NCI-H187 treated with DMSO at 0.1 percent for 48 hours (cell line): ENCODE data around the gene FADS1.

Experiments used
- DNase-seq: peaks from one replicate; lab custom pipeline; 2025; lab: John Stamatoyannopoulos, UW

FADS1 gene

DNA sequence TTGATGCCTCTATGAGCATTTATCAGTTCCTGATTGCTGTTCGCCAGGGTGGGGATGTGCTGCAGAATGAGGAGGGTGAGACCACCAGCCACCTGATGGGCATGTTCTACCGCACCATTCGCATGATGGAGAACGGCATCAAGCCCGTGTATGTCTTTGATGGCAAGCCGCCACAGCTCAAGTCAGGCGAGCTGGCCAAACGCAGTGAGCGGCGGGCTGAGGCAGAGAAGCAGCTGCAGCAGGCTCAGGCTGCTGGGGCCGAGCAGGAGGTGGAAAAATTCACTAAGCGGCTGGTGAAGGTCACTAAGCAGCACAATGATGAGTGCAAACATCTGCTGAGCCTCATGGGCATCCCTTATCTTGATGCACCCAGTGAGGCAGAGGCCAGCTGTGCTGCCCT lies 21.3 kb downstream of the FADS1 start:
- DNase-seq: no peak

DNA sequence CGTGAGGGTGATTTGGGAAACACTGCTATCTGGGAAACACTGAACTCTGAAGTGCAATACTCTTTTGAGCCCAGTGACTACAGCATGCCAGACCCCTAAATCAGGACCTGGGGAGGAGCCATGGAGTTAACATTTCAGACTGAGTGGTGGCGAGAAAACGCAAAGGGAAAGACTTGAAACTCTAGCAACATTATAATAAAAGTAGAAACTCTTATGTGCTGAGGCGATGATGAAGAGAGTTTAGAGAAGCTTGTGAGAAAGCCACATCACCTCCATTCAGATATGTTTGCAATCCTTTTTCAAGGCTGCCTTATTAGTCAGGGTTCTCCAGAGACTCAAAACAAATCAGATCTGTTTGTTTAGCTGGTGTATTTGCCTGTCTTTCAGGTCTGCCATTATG lies 22.2 kb downstream of the FADS1 start:
- DNase-seq: no peak

DNA sequence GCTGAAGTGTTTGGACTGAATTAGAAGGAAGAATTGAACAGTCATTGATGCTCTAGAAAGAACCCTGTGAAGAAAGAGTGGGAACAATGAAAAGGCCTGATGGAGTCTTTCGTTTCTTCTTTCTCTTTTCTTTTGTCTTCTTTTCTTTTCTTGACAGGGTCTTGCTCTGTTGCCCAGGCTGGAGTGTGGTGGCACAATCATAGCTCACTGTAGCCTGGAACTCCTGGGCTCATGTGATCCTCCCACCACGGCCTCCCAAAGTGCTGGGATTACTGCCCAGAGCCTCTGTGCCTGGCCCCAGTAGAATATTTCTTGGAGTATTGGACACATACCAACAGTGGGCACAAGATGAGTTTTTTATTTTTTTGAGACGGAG lies 23.0 kb downstream of the FADS1 start:
- no peak for DNase-seq

DNA sequence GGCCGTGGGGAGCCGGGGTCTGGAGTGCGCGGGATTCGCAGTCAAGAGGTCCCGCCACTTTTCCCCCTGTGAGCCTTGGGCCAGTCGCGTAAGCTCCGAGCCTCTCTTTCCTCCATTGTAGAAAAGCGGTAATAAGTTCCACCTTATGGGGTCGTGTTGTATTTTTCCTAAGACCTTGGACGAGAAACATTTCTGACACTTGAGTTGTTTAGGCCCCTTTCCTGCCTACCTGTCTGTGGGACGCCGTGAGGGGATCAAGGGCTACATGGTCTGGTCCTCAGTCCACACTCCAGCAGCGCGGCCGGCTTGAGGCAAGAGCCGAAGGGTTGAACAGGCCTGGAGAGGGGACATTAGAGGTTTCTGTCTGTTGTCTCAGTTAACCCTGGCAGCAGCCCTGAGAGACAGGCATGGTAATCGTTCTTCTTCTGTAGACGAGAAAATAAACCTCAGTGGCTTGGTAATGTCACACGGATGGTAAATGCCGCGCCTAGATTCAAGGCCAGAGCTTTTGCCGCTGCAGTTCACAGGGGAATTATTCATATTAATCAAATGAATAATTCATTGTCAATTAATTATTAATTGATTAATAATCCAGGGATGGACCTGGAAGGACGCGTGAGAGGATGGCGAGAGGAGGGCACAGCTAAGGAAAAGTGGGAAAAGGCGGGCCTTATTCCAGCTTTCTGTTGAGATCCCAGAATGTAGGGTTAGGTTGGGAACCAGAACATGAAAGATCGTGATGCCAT lies 23.5 kb downstream of the FADS1 start:
- DNase-seq: no peak

DNA sequence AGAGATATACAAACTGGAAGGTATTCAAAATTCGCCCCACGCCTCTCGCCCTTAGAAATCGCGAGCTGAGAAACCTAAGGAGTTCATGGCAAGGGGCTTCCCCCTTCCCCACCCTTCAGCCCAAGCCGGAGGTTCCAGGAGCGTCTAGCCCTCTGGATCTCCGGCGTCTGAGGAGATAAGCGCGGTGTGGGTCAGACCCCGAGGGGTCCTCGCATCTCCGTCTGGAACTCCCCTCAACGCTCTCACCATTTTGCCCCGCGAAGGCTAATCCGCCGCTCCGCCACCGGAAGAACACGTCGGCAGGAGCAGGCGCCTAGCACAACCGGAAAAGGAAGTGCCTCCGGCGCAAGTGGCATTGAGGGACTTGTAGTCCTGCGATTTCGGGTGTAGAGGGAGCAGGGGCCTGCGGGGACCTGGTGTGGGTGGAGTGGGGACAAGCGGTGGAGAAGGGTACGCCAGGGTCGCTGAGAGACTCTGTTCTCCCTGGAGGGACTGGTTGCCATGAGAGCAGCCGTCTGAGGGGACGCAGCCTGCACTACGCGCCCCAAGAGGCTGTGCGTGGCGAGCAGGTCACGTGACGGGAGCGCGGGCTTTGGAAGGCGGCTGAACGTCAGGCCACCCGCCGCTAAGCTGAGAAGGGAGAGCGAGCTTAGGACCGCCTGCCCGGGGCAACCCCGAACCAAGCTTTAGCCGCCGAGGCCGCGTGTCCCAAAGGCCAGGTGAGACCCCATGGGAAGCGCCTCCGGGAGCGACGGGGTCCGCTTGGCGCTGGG lies 24.3 kb downstream of the FADS1 start, which contains the start of the genes FEN1 and TMEM258:
Gene FEN1, plus strand, starts transcription at position 602 of the 773 bp plus-strand sequence. CDS start 2,451 bp downstream, outside the sequence.
Gene TMEM258, minus strand, starts transcription at position 290 of the 773 bp plus-strand sequence. Its CDS starts 41 bp downstream, at position 249.
- peak; percentile 67 for DNase-seq

DNA sequence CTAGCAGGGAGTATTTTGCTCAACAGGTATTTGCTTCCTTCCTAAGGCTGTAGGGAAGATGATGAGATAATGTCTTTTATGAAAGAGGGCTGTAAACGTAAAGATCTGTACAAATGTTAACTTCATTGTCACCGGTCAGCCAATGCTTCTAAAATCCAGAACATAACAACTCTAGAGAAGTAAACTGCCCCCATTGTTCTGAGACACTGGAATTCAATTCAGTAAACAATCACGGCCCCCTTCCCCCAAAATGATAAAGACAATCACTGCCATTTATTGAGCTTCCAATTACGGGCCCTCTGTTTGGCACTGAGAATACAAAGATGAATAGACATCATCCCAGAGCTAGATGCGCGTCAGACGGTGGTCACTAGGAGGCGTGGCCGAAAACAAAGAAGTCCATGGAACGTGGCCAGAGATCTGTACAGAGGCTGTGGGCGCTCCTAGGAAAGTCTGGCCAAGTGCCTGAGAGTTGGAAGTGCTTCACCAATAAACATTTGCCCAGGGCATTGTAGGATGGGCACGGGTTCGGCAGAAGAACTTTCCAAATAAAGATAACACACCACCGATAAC lies 25.0 kb downstream of the FADS1 start:
- no peak for DNase-seq

DNA sequence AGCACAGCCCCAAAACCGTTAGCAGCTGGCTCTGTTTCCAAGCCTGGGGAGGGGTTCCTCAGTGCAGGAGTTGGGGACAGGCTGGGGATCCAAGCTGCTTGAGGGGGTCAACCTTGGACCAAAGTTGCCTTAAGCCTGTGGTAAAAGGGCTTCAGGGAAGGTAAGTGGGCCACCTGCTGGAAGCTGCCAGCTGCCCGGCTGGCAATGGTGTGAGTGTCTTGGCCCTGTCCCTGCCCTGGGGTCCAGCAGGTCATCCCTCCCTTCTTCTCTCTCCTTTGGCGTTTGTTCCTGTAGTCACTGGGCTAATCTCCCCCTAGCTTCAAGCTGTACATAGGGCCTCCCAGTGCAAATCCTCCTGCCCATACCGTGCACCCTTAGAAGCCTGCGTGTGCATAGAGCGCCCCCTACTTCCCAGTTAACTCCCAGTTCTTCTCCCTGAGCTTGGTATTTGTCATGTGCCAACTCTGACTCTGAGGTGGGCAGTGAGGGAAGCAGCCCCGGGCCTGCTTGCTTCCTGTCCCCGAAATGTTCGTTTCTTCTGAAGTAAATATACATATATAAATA lies 28.8 kb downstream of the FADS1 start:
- DNase-seq: no peak

DNA sequence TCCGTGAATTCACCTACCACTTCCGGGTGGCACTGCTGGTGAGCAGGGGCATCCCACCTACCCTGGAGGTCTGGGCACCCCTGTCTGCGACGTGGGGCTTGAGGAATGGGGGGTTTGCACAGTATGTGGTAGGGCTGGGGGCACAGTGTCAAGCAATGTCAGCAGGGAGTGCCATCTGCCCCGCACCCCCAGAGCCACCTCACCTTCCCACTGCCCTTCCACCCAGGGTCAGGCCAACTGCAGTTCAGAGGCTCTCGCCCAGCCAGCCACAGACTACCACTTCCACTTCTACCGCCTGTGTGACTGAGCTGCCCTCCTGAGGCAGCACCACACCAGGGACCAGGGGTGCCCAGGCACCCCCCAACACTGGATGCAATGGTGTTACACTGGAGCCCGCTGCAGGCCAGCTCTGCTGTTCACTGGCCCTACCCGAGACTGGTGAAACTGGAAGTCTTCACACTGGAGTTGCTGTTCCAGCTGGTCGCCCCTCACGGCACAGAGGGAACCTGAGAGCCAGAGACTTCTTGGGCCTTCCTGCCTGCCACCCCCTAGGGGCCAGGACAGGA lies 30.9 kb downstream of the FADS1 start:
- DNase-seq: no peak

DNA sequence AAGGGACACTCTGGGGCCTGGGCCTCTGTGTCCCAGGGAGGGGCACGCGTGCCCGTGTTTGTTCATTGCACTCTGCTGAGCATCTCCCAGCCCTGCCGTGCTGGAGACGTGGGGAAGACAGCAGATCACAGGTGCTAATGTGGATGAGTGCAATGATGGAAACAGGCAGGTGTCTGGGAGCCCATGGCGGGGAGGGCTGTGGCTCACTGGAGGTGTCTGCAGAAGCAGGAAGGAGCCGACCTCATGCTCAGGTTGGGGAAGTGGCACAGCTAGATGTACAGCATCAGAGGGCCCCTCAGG lies 32.3 kb downstream of the FADS1 start:
- no peak for DNase-seq

DNA sequence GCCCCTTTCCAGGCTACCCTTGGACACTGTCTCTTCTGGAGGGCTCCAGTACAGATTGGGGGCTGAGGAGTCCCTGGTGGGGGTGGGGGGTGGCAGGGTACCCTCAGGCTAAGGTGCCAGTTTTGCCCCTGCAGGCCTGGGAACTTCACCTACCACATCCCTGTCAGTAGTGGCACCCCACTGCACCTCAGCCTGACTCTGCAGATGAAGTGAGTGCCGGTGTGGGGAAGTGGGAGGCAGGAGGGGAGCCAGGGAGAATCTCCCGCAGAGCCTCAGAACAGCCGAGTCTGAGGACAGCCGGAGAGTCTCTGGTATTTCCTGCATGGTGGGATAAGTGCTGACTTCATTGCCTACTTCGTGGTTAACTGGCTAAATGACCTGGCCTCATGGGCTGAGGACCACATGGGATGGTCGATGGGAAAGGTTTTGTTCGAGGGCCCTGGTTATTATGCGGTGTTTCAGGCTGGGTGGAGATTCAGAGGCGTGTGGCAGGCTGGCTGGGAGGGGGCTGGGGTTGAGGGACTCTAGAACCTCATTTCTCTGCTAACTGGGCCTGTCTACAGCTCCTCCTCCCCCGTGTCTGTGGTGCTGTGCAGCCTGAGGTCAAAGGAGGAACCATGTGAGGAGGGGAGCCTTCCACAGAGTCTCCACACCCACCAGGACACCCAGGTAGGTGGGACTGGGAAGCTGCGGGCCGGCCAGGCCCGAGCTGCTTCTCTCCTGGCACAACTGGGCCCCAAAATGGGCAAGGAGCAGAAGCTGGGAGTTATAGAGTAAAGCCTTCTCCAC lies 32.9 kb downstream of the FADS1 start:
- no peak for DNase-seq

DNA sequence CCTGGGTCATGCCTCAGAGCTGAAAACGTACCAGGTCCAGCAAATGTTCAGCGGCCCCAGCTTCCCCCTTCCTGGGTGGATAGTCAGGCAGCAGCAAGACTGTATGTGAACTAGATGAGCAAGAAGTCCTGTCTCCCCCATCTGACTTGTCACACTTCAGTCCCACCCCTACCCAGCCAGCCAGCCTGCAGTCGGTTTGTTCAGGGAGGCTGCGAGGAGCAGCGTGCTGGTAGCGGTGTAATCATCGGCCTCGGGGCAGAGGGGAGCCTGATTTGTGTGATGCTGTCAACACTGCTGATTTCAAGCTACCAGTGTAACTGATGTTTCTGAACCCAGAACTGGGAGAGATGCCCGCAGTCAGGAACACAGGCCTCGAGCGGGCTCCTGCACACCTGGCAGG lies 34.0 kb downstream of the FADS1 start:
- DNase-seq: no peak

DNA sequence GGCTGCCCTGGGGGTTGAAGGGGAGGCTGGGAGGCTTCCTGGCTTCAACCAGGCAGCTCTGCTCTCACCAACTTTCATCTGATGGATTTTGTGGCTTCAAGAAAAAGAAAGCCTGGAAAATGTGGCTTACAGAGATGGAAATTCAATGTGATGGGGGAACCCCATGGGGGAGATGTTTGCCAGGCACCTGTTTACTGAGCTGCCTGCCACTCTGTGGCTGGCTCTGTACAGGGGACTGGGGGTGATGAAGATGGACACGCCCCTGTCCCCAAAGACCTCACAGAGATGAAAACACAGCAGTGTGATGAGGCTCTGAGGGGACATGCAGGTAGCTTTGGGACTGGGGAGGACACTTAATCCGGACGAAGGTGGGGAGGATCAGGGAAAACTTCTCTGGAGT lies 34.5 kb downstream of the FADS1 start:
- DNase-seq: no peak

DNA sequence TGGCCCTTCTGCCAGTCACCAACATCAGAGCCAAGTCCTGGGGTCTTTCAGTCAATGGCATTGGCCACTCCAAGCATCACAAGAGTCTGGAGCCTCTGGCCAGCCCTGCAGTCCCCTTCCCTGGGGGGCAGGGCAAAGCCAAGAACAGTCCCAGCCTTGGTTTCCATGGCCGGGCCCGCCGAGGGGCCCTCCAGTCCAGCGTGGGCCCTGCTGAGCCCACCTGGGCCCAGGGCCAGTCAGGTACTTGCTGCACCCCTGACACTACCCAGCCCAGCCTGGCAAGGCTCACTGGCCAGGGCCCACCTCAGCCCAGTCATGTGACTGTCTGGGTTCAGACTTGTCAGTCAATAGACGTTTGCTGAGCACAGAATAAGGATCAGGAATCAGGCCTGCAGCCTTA lies 35.2 kb downstream of the FADS1 start:
- no peak for DNase-seq

DNA sequence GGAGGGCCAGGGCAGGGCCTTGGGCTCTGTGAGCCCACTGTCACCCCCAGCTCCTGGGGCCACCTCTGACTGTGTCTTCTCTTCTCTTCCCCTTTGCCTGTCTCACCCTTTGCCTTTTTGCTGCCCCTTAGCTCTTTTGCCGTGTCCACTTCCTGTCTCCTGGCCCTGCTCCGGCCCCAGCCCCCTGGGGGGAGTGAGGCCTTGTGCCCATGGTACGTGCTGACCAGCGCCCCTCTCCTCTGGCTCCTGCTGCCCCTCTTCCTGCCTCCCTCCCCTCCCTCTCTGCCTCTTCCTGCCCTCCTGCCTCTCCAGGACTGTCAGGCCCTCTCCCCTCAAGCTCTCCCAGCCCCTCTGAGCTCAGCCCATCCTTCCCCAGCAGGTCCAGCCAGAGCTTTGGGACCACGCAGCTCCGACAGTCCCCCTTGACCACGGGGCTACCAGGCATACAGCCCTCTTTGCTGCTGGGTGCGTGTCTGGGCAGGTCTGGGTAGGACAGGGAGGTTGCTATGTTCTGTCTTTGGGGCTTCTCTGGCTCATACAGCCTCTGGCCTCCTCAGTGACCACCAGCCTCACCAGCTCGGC lies 36.1 kb downstream of the FADS1 start:
- no peak for DNase-seq

DNA sequence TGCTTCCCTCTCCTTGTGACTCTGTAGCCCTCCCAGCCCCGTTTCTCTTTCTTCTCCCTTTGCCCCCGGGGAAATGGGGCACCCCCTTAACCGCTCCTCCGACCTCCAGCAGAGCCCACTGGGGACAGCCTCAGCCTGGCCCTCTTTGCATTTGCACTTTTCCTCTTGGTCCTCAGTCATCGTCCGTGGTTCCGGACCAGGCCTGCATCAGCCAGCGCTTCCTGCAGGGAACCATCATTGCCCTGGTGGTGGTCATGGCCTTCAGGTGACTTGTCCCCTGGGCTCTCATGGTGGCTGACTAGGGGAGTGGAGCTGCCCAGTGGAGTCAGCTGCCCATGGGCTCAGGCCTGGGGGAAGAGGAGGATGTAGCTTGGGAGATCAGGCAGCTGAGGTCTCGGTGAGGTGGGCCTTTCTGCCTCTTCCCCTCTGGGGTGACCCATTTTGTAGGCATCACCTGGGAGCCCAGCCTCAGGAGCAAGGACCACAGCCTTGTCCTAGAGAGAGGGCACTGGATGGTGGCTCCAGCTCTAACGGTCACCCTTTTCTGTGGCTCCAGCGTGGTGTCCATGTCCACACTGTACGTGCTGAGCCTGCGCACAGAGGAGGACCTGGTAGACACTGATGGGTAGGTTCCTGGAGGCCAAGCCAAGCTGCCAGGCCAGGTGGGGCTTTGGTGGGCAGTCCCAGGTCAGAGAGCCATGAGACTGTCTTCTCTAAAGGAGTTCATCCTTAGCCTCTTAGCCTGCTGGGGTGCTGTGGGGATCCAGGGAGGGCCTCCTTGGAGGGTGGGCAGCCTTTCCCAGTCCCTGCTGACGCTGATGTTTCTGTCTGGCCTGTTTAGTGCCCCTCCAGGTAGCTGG lies 36.9 kb downstream of the FADS1 start:
- DNase-seq: no peak

DNA sequence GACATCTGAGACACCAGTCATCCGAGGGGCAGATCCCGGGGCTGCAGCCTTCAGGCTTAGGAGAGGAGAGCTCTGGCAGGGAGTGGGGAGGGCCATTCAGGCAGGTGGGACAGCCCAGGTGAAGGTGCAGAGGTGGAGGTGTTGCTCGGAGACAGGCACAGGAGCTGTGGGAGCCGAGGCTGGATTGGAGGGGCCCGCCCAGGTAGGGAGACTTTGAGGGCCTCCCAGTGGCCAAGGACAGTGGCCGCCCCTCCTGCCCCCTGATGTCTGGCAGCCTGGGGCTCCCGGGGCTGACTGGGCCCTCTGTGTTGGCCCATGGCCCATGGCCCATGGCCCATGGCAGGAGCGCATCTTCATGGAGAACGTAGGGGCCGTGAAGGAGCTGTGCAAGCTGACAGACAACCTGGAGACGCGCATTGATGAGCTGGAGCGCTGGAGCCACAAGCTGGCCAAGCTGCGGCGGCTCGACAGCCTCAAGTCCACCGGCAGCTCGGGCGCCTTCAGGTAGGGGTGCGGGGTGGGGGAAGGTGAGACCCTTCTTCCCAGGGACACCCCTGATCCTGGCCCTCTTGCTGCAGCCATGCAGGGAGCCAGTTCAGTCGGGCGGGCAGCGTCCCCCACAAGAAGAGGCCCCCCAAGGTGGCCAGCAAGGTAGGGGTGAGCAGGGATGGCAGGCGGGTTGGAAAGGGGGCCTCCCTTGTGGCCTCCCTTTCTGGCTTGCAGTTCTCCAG lies 37.7 kb downstream of the FADS1 start:
- no peak for DNase-seq

DNA sequence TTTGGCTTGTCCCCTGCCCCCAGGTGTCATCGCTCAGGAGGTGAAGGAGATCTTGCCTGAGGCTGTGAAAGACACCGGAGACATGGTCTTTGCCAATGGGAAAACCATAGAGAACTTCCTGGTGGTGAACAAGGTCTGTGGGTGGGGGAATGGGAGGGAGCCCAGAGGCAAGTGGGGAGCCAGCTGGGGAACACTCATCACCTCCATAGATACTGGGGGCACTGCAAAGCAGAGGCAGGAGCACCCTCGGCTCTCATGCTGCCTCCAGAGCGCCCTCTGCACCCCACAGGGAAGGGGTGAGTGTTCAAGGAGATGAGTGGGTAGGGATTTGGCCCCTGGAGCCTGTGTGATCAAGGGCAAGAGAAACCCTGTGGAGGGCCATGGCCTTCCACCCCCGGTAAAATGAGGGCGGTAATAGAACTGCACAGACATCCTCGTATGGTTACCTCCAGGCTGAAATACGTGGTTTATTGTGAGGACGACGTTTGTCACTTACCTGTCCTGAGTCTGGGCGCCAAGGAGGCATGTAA lies 38.4 kb downstream of the FADS1 start:
- DNase-seq: no peak

DNA sequence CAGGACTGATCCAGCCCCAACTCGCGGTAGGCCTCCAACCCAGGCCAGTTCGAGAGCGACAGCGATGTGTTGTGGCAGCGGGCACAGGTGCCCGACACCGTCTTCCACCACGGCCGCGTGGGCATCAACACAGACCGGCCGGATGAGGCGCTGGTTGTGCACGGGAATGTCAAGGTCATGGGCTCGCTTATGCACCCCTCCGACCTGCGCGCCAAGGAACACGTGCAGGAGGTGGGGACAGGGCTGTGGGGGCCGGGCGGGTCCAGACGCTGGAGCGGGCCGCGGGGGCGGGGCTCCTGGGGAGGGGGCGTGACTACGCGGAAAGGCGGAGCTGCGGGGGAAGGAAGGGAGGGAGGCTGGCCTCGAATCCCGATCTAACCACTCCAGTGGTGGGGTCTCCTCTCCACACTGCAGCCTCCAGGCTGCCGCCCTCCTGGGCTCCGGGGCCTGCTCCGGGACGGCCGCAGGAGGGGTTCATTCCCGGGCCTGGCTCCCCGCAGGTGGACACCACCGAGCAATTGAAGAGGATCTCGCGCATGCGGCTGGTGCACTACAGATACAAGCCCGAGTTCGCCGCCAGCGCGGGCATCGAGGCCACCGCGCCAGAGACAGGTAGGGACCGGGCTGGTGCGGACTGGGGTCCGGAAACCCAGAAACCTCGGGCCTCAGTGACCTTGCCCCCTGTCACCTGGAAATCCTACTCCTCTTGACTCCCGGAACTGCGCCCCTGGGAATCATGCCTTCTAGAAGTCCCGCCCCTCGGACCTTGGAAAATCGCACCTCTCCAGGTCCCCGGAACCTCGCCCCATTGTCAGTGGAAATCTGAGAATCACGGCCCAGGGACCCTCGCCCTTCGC lies 39.3 kb downstream of the FADS1 start:
- DNase-seq: no peak
